Panc1 (cell line): ENCODE measurements around the gene NEGR1.

Source experiments
- CTCF ChIP-seq: fragments of 450-650 bp; IDR thresholded peaks from 2 replicates; pipeline ENCODE4 v1.5.1; 2017; ENCODE audit warnings: mild to moderate bottlenecking
- REST ChIP-seq, 2 experiments: IDR thresholded peaks; 2 replicates each; pipeline ENCODE4 v1.6.1; 2011 to 2012; ENCODE audit warnings: low read depth in 2 of 2, control low read depth in 1 of 2, low read length in 1 of 2, mild to moderate bottlenecking in 1 of 2, moderate library complexity in 1 of 2; ENCODE audit not compliant: insufficient read depth in 1 of 2
- SIN3A ChIP-seq: IDR thresholded peaks from 2 replicates; pipeline ENCODE4 v1.6.1; 2012; ENCODE audit warnings: low read depth, mild to moderate bottlenecking, low read length, moderate library complexity, borderline replicate concordance; ENCODE audit not compliant: insufficient read depth

DNA sequence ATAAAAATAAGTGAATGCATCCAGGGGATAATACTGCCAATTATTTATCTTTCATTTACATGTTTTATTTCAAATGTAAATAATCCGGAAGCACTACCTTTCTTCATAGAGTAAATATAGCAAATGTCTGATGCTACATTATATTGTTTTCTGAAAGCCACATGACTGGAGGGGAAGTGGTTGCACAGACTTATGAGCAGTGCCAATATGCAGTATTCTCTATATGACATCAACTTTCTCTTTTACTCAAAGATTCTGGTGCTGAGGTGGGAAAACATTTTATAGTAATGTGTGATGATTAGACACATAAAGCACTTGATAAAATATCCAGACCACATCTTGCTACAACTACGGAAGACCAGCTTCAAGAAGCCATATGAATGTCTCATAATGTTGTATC lies 314.7 kb downstream of the NEGR1 start:
- TF ChIP-seq REST (IDR thresholded peaks at IDR 0.05; ENCODE audit: insufficient read depth in 1 of 2, low read depth in 2 of 2, low read length in 1 of 2) (no peak), CTCF (no peak), SIN3A (no peak)
